ENCODE measurements around the gene PARP16.
"Not testable (repeated sequence)": the region's sequence is repeated elsewhere in the genome, so short reads cannot be mapped to it uniquely, and the experiment has no call there.

PARP16 gene

GRCh38 chr15:65275104-65275727, 11.5 kb downstream of the PARP16 start:
- no peak for DNase-seq

GRCh38 chr15:65270811-65271545, 15.7 kb downstream of the PARP16 start:
- not testable (repeated sequence) for DNase-seq

- DNase-seq: no peak
Observed at GRCh38 chr15:65268411-65268810, 18.3 kb downstream of the PARP16 start.

GRCh38 chr15:65266469-65266868, 20.2 kb downstream of the PARP16 start:
- DNase-seq: no peak

- DNase-seq: no peak
Observed at GRCh38 chr15:65264863-65265430, 21.7 kb downstream of the PARP16 start.

GRCh38 chr15:65263313-65263712, 23.4 kb downstream of the PARP16 start:
- no peak for DNase-seq

GRCh38 chr15:65260968-65261367, 25.7 kb downstream of the PARP16 start:
- no peak for DNase-seq

- no peak for DNase-seq
Observed at GRCh38 chr15:65259367-65259797, 27.3 kb downstream of the PARP16 start.

- no peak for DNase-seq
Observed at GRCh38 chr15:65258375-65259262, 28.1 kb downstream of the PARP16 start.

GRCh38 chr15:65255486-65256140, 31.1 kb downstream of the PARP16 start:
- no peak for DNase-seq

- no peak for DNase-seq
Observed at GRCh38 chr15:65254758-65255157, 31.9 kb downstream of the PARP16 start.

GRCh38 chr15:65254356-65254755, 32.3 kb downstream of the PARP16 start:
- peak; percentile 12 for DNase-seq

- DNase-seq: no peak
Observed at GRCh38 chr15:65249641-65250040, 37.0 kb downstream of the PARP16 start.

- no peak for DNase-seq
Observed at GRCh38 chr15:65248511-65249255, 38.0 kb downstream of the PARP16 start.

- DNase-seq: no peak
Observed at GRCh38 chr15:65246939-65247338, 39.7 kb downstream of the PARP16 start.

- DNase-seq: no peak
Observed at GRCh38 chr15:65246026-65246714, 40.5 kb downstream of the PARP16 start.

- no peak for DNase-seq
Observed at GRCh38 chr15:65245096-65245856, 41.4 kb downstream of the PARP16 start.

GRCh38 chr15:65244638-65245037, 42.0 kb downstream of the PARP16 start:
- no peak for DNase-seq

- DNase-seq: not testable (repeated sequence)
Observed at GRCh38 chr15:65236443-65236842, 50.2 kb downstream of the PARP16 start.

GRCh38 chr15:65233696-65234095, 53.0 kb downstream of the PARP16 start:
- DNase-seq: no peak

Data from NCI-H1436 (cell line).